GM23338 (cell line): ENCODE measurements around the gene FIGN. TPM values are rescaled to one million over a fixed set of nuclear protein-coding genes. Genes with fewer than 3 reads are reported as not detected.

Experiments used
- ATAC-seq: fragments of 200-7000 bp; cut with Tn5 transposase; 3 replicates; pipeline ENCODE4 v1.9.1; 2020
- DNase-seq: peaks from one replicate; pipeline ENCODE4 v3.0.0-alpha.2; 2015; ENCODE audit warnings: low spot score
- H2AFZ ChIP-seq: fragments of 200-600 bp; sonication (generic); 2 replicates; pipeline ENCODE4 v1.8.0; 2016; ENCODE audit warnings: antibody characterized with exemption, mild to moderate bottlenecking, moderate library complexity
- H3F3A ChIP-seq: fragments of 200-600 bp; sonication (generic); replicated peaks from 2 replicates; pipeline ENCODE4 v1.8.0; 2017; ENCODE audit warnings: antibody characterized with exemption, mixed run types, low read depth
- H3K27ac ChIP-seq: fragments of 200-600 bp; sonication (generic); 2 replicates; pipeline ENCODE4 v1.6.1; 2016; ENCODE audit warnings: low read depth
- H3K27me3 ChIP-seq: fragments of 200-600 bp; sonication (generic); 2 replicates; pipeline ENCODE4 v1.8.0; 2016; ENCODE audit warnings: mild to moderate bottlenecking, mixed run types, moderate library complexity; ENCODE audit not compliant: insufficient read depth
- H3K36me3 ChIP-seq: fragments of 200-600 bp; sonication (generic); 2 replicates; pipeline ENCODE4 v1.8.0; 2016; ENCODE audit warnings: mild to moderate bottlenecking; ENCODE audit not compliant: insufficient read depth
- H3K4me1 ChIP-seq: fragments of 200-600 bp; sonication (generic); 2 replicates; pipeline ENCODE4 v1.8.0; 2016; ENCODE audit warnings: mild to moderate bottlenecking, moderate library complexity; ENCODE audit not compliant: insufficient read depth
- H3K4me2 ChIP-seq: fragments of 200-600 bp; sonication (generic); 2 replicates; pipeline ENCODE4 v1.7.1; 2017; ENCODE audit warnings: mixed run types
- H3K4me3 ChIP-seq: fragments of 200-600 bp; sonication (generic); 2 replicates; pipeline ENCODE4 v1.6.1; 2016; ENCODE audit warnings: mixed run types
- H3K79me2 ChIP-seq: fragments of 200-600 bp; sonication (generic); replicated peaks from 2 replicates; pipeline ENCODE4 v1.8.0; 2017; ENCODE audit warnings: mild to moderate bottlenecking; ENCODE audit not compliant: insufficient read depth
- H3K9me2 ChIP-seq: fragments of 200-600 bp; sonication (generic); 2 replicates; pipeline ENCODE4 v1.8.0; 2017; ENCODE audit not compliant: insufficient read depth
- H4K20me1 ChIP-seq: fragments of 200-600 bp; sonication (generic); replicated peaks from 2 replicates; pipeline ENCODE4 v1.8.0; 2017; ENCODE audit warnings: mild to moderate bottlenecking; ENCODE audit not compliant: insufficient read depth
- H3K27ac Mint-ChIP-seq: 2 replicates; pipeline ENCODE4 v1.8.0; 2020; ENCODE audit warnings: inconsistent platforms, mild to moderate bottlenecking, moderate library complexity, mixed read lengths
- H3K27me3 Mint-ChIP-seq: 3 replicates; pipeline ENCODE4 v1.8.0; 2022; ENCODE audit warnings: low read depth, mild to moderate bottlenecking, moderate library complexity, mixed read lengths, inconsistent platforms; ENCODE audit not compliant: insufficient read depth, poor library complexity
- H3K36me3 Mint-ChIP-seq: 3 replicates; pipeline ENCODE4 v1.8.0; 2021; ENCODE audit warnings: low read depth, mild to moderate bottlenecking, inconsistent platforms, moderate library complexity, mixed read lengths
- H3K4me1 Mint-ChIP-seq: 3 replicates; pipeline ENCODE4 v1.8.0; 2020; ENCODE audit warnings: mild to moderate bottlenecking, inconsistent platforms, mixed read lengths
- H3K4me3 Mint-ChIP-seq: 3 replicates; pipeline ENCODE4 v1.8.0; 2021; ENCODE audit warnings: moderate library complexity, mild to moderate bottlenecking, inconsistent platforms, mixed read lengths
- H3K9me3 Mint-ChIP-seq: 3 replicates; pipeline ENCODE4 v1.8.0; 2020; ENCODE audit warnings: moderate library complexity, mild to moderate bottlenecking, inconsistent platforms, mixed read lengths
- CREB1 ChIP-seq: fragments of 250-450 bp; sonication (Bioruptor Pico); IDR thresholded peaks from 2 replicates; pipeline ENCODE4 v1.5.0; 2020; ENCODE audit warnings: low read depth, mild to moderate bottlenecking, moderate library complexity
- EZH2 ChIP-seq: fragments of 200-600 bp; sonication (generic); IDR thresholded peaks from one replicate; pipeline ENCODE4 v1.8.0; 2017; ENCODE audit warnings: antibody characterized with exemption, mild to moderate bottlenecking, low read depth; ENCODE audit not compliant: unreplicated experiment
- POLR2AphosphoS5 ChIP-seq: IDR thresholded peaks from 2 replicates; pipeline ENCODE4 v1.6.1; 2016; ENCODE audit warnings: antibody characterized with exemption, low read depth
- REST ChIP-seq: IDR thresholded peaks from one replicate; pipeline ENCODE4 v1.6.1; 2018; ENCODE audit warnings: antibody characterized with exemption; ENCODE audit not compliant: unreplicated experiment
- STAT1 ChIP-seq: IDR thresholded peaks from one replicate; pipeline ENCODE4 v1.6.1; 2016; ENCODE audit warnings: antibody characterized with exemption; ENCODE audit not compliant: unreplicated experiment
- ZNF114 ChIP-seq: fragments of 250-450 bp; sonication (Bioruptor Pico); IDR thresholded peaks from 2 replicates; pipeline ENCODE4 v1.5.0; 2020; ENCODE audit warnings: mild to moderate bottlenecking, moderate library complexity
- polyA plus RNA-seq: library from polyadenylated mRNA; unstranded; fragments of >200 nt; fragmentation: Nextera tagmentation; extraction: Ambion mirVana; gene quantifications from 2 replicates; pipeline ENCODE4 v1.2.1, GENCODE V29; 2016
- total RNA-seq: library from RNA; depleted of rRNA; stranded (reverse); fragments of >200 nt; shearing (Covaris generic); gene quantifications from 2 replicates; pipeline ENCODE4 v1.2.3, GENCODE V29; 2014
- TF ChIP-seq, protein P1 (sequence below): IDR thresholded peaks from 2 replicates; pipeline ENCODE4 v1.6.1; 2016; ENCODE audit warnings: antibody characterized with exemption
- TF ChIP-seq, protein P2 (sequence below), 2 experiments: fragments of 200-600 bp in 1 of 2; sonication (generic) in 1 of 2; conservative IDR thresholded peaks; 2 replicates each; pipeline versions ENCODE4 v1.5.1 to v1.6.1; 2016 to 2017; ENCODE audit warnings: antibody characterized with exemption in 2 of 2, low read depth in 2 of 2, mild to moderate bottlenecking in 2 of 2, moderate library complexity in 1 of 2
- TF ChIP-seq, protein P3 (sequence below): fragments of 250-450 bp; sonication (Bioruptor Pico); IDR thresholded peaks from 2 replicates; pipeline ENCODE4 v1.5.0; 2020; ENCODE audit warnings: mild to moderate bottlenecking, moderate library complexity

The FIGN gene
- total and polyA plus RNA-seq, 2 experiments from 2014 or later: 17.2 to 23.6 TPM

GRCh38 chr2:163601377-163601776, 134.4 kb downstream of the FIGN start (continued):
- TF ChIP-seq REST: no peak
- TF ChIP-seq, protein P1, sequence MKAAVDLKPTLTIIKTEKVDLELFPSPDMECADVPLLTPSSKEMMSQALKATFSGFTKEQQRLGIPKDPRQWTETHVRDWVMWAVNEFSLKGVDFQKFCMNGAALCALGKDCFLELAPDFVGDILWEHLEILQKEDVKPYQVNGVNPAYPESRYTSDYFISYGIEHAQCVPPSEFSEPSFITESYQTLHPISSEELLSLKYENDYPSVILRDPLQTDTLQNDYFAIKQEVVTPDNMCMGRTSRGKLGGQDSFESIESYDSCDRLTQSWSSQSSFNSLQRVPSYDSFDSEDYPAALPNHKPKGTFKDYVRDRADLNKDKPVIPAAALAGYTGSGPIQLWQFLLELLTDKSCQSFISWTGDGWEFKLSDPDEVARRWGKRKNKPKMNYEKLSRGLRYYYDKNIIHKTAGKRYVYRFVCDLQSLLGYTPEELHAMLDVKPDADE: no peak

- Histone ChIP-seq H2AFZ (no peak overlapping the region), H3F3A (no peaks in the 10 kb centered on the region), H3K4me1 (peaks cover 80% of the 10 kb centered on the region), H4K20me1 (no peaks in the 10 kb centered on the region), H3K9me2 (no peaks in the 10 kb centered on the region), H3K27ac (peak overlapping the region; percentile 69; the same call in 1 of the 2 replicates), H3K36me3 (no peaks in the 10 kb centered on the region), H3K27me3 (no peaks in the 10 kb centered on the region), H3K4me2 (0 out of 2 replicates have a peak overlapping the region, but pooled peaks have one; percentile 30), H3K4me3 (no peak overlapping the region), H3K79me2 (no peaks in the 10 kb centered on the region)
- Mint-ChIP-seq H3K27me3 (no peaks in the 10 kb centered on the region), H3K9me3 (no peaks in the 10 kb centered on the region), H3K36me3 (no peaks in the 10 kb centered on the region), H3K27ac (no peak overlapping the region), H3K4me1 (peaks cover 61% of the 10 kb centered on the region), H3K4me3 (no peak overlapping the region)
- peak; percentile 36 for DNase-seq
- ATAC-seq: no peak; the same call in 2 of the 3 replicates
- TF ChIP-seq POLR2AphosphoS5 (no peak), CREB1 (CRISPR knock-in tag) (no peak), STAT1 (no peak), ZNF114 (CRISPR knock-in tag) (no peak), EZH2 (no peak)
- TF ChIP-seq, protein P2, sequence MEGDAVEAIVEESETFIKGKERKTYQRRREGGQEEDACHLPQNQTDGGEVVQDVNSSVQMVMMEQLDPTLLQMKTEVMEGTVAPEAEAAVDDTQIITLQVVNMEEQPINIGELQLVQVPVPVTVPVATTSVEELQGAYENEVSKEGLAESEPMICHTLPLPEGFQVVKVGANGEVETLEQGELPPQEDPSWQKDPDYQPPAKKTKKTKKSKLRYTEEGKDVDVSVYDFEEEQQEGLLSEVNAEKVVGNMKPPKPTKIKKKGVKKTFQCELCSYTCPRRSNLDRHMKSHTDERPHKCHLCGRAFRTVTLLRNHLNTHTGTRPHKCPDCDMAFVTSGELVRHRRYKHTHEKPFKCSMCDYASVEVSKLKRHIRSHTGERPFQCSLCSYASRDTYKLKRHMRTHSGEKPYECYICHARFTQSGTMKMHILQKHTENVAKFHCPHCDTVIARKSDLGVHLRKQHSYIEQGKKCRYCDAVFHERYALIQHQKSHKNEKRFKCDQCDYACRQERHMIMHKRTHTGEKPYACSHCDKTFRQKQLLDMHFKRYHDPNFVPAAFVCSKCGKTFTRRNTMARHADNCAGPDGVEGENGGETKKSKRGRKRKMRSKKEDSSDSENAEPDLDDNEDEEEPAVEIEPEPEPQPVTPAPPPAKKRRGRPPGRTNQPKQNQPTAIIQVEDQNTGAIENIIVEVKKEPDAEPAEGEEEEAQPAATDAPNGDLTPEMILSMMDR (conservative IDR thresholded peaks at IDR 0.05; ENCODE audit: low read depth in 2 of 2): no peak
- TF ChIP-seq, protein P3, sequence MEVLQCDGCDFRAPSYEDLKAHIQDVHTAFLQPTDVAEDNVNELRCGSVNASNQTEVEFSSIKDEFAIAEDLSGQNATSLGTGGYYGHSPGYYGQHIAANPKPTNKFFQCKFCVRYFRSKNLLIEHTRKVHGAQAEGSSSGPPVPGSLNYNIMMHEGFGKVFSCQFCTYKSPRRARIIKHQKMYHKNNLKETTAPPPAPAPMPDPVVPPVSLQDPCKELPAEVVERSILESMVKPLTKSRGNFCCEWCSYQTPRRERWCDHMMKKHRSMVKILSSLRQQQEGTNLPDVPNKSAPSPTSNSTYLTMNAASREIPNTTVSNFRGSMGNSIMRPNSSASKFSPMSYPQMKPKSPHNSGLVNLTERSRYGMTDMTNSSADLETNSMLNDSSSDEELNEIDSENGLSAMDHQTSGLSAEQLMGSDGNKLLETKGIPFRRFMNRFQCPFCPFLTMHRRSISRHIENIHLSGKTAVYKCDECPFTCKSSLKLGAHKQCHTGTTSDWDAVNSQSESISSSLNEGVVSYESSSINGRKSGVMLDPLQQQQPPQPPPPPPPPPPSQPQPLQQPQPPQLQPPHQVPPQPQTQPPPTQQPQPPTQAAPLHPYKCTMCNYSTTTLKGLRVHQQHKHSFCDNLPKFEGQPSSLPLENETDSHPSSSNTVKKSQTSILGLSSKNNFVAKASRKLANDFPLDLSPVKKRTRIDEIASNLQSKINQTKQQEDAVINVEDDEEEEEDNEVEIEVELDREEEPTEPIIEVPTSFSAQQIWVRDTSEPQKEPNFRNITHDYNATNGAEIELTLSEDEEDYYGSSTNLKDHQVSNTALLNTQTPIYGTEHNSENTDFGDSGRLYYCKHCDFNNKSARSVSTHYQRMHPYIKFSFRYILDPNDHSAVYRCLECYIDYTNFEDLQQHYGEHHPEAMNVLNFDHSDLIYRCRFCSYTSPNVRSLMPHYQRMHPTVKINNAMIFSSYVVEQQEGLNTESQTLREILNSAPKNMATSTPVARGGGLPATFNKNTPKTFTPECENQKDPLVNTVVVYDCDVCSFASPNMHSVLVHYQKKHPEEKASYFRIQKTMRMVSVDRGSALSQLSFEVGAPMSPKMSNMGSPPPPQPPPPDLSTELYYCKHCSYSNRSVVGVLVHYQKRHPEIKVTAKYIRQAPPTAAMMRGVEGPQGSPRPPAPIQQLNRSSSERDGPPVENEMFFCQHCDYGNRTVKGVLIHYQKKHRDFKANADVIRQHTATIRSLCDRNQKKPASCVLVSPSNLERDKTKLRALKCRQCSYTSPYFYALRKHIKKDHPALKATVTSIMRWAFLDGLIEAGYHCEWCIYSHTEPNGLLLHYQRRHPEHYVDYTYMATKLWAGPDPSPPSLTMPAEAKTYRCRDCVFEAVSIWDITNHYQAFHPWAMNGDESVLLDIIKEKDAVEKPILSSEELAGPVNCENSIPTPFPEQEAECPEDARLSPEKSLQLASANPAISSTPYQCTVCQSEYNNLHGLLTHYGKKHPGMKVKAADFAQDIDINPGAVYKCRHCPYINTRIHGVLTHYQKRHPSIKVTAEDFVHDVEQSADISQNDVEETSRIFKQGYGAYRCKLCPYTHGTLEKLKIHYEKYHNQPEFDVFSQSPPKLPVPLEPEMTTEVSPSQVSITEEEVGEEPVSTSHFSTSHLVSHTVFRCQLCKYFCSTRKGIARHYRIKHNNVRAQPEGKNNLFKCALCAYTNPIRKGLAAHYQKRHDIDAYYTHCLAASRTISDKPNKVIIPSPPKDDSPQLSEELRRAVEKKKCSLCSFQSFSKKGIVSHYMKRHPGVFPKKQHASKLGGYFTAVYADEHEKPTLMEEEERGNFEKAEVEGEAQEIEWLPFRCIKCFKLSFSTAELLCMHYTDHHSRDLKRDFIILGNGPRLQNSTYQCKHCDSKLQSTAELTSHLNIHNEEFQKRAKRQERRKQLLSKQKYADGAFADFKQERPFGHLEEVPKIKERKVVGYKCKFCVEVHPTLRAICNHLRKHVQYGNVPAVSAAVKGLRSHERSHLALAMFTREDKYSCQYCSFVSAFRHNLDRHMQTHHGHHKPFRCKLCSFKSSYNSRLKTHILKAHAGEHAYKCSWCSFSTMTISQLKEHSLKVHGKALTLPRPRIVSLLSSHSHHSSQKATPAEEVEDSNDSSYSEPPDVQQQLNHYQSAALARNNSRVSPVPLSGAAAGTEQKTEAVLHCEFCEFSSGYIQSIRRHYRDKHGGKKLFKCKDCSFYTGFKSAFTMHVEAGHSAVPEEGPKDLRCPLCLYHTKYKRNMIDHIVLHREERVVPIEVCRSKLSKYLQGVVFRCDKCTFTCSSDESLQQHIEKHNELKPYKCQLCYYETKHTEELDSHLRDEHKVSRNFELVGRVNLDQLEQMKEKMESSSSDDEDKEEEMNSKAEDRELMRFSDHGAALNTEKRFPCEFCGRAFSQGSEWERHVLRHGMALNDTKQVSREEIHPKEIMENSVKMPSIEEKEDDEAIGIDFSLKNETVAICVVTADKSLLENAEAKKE: no peak
Observed at GRCh38 chr2:163600801-163601200, 135.0 kb downstream of the FIGN start.
